ENCODE measurements around the gene MISP. TPM values are rescaled to one million over a fixed set of nuclear protein-coding genes. Genes with fewer than 3 reads are reported as not detected.
"Not testable (repeated sequence)": the region's sequence is repeated elsewhere in the genome, so short reads cannot be mapped to it uniquely, and the experiment has no call there.

Gene MISP
- total RNA-seq = under 1 TPM in 1 of 2 donors, not detected in 1; 0.14 TPM
- long read RNA-seq, donor 1 = 0 reads
- long read RNA-seq, donor 2 = 0 reads

- DNase-seq (ENCODE audit: low spot score) = no peak
- intact Hi-C loops (cut with DNase I) = no loop called here
Measured at GRCh38 chr19:750640-751423, at the start of gene MISP. MISP (plus strand) TSS chr19:751112; CDS start chr19:756947, 5,835 bp downstream.

- intact Hi-C loops (cut with DNase I); DNase-seq (ENCODE audit: low spot score): not testable (repeated sequence)
Measured at GRCh38 chr19:702847-703246, 48.1 kb upstream of the MISP start.

GRCh38 chr19:703329-703650 lies 47.6 kb upstream of the MISP start:
- intact Hi-C loops (cut with DNase I) = no loop called here
- DNase-seq (ENCODE audit: low spot score) = no peak

- peak; percentile 97 for DNase-seq (ENCODE audit: low spot score)
- intact Hi-C loops (cut with DNase I) = no loop called here
Measured at GRCh38 chr19:703651-704446, 47.1 kb upstream of the MISP start.

GRCh38 chr19:704447-704741 lies 46.5 kb upstream of the MISP start:
- DNase-seq (ENCODE audit: low spot score) = no peak

GRCh38 chr19:708154-709143 lies 42.5 kb upstream of the MISP start, which contains the start of gene PALM:
PALM (plus strand) TSS chr19:708935; CDS start chr19:709147, 212 bp downstream.
- DNase-seq (ENCODE audit: low spot score) = no peak
- intact Hi-C loops (cut with DNase I) = no loop called here

More at GRCh38 chr19:704447-704741, 46.5 kb upstream of the MISP start:
- intact Hi-C loops (cut with DNase I) = no loop called here

GRCh38 chr19:709196-709964 lies 41.5 kb upstream of the MISP start:
- intact Hi-C loops (cut with DNase I) = no loop called here

GRCh38 chr19:709965-710571 lies 40.8 kb upstream of the MISP start:
- intact Hi-C loops (cut with DNase I) = no loop called here
- DNase-seq (ENCODE audit: low spot score) = peak; percentile 93

More at GRCh38 chr19:709196-709964, 41.5 kb upstream of the MISP start:
- no peak for DNase-seq (ENCODE audit: low spot score)

- no peak for DNase-seq (ENCODE audit: low spot score)
- intact Hi-C loops (cut with DNase I) = no loop called here
Measured at GRCh38 chr19:710767-711166, 40.1 kb upstream of the MISP start.

- DNase-seq (ENCODE audit: low spot score) = no peak
- intact Hi-C loops (cut with DNase I) = no loop called here
Measured at GRCh38 chr19:711254-711653, 39.7 kb upstream of the MISP start.

- intact Hi-C loops (cut with DNase I) = no loop called here
- no peak for DNase-seq (ENCODE audit: low spot score)
Measured at GRCh38 chr19:715347-715746, 35.6 kb upstream of the MISP start.

GRCh38 chr19:718251-718951 lies 32.5 kb upstream of the MISP start:
- intact Hi-C loops (cut with DNase I) = no loop called here
- no peak for DNase-seq (ENCODE audit: low spot score)

- DNase-seq (ENCODE audit: low spot score) = peak; percentile 95
- intact Hi-C loops (cut with DNase I) = no loop called here
Measured at GRCh38 chr19:718991-719512, 31.9 kb upstream of the MISP start.

GRCh38 chr19:719636-720344 lies 31.1 kb upstream of the MISP start:
- DNase-seq (ENCODE audit: low spot score) = no peak
- intact Hi-C loops (cut with DNase I) = loop anchor here in 1 of 2 donors (10.0 kb wide), 1 partner anchor 135 kb away; the partner anchor contains the start of gene HCN2

GRCh38 chr19:720345-721160 lies 30.4 kb upstream of the MISP start:
- no peak for DNase-seq (ENCODE audit: low spot score)
- intact Hi-C loops (cut with DNase I) = loop anchor here in 1 of 2 donors (10.0 kb wide), 1 partner anchor 136 kb away; the partner anchor contains the start of gene HCN2

Data from posterior vena cava (tissue), 2 donors.